ENCODE data around the gene SPEG.

- TF ChIP-seq CTCF (IDR thresholded peaks at IDR 0.05; ENCODE audit: low read depth, low read length, poor library complexity, severe bottlenecking) (no peak), EZH2phosphoT487 (IDR thresholded peaks at IDR 0.05; ENCODE audit: borderline replicate concordance, low read length) (no peak)
Measured at GRCh38 chr2:219488844-219489194, 54.2 kb downstream of the SPEG start.

Data from DOHH2 (cell line).